PC-3 (cell line): ENCODE measurements around the gene GGCX. TPM values are rescaled to one million over a fixed set of nuclear protein-coding genes. Genes with fewer than 3 reads are reported as not detected.
A peak's percentile ranks its signal among the peaks of the same experiment; 100 is the strongest.

Experiments used
- ATAC-seq: fragments of 200-7000 bp; cut with Tn5 transposase; 2 replicates; pipeline ENCODE4 v1.9.1; 2020; ENCODE audit warnings: mild to moderate bottlenecking, moderate library complexity
- BruUV-seq: library from RNA; stranded (reverse); fragments of 400-500 nt; replicated peaks from 2 replicates; lab custom pipeline; 2021; lab: Mats Ljungman, UMichigan
- CTCF ChIA-PET: fragments of 300-600 bp; sonication (Branson Sonifier 250); formaldehyde crosslinking; loops from one replicate; lab custom pipeline; 2022; ENCODE audit warnings: antibody characterized with exemption; lab: Charles Lee
- POLR2A ChIA-PET: fragments of 300-600 bp; sonication (Branson Sonifier 250); formaldehyde crosslinking; loops from one replicate; lab custom pipeline; 2022; ENCODE audit warnings: antibody characterized with exemption; ENCODE audit not compliant: unreplicated experiment; lab: Charles Lee
- DNase-seq: peaks from one replicate; pipeline ENCODE4 v3.0.0-alpha.2; 2015
- H2AFZ ChIP-seq: fragments of 300-600 bp; sonication (generic); 2 replicates; pipeline ENCODE4 v1.6.0; 2016; ENCODE audit warnings: antibody characterized with exemption, low read length
- H3F3A ChIP-seq: fragments of 300-600 bp; sonication (generic); one replicate; pipeline ENCODE4 v1.6.0; 2017; ENCODE audit warnings: antibody characterized with exemption, low read length, control low read depth, mild to moderate bottlenecking; ENCODE audit not compliant: unreplicated experiment
- H3K27ac ChIP-seq: fragments of 300-600 bp; sonication (generic); 2 replicates; pipeline ENCODE4 v1.5.1; 2016; ENCODE audit warnings: mild to moderate bottlenecking, low read length
- H3K27me3 ChIP-seq: fragments of 300-600 bp; sonication (generic); 2 replicates; pipeline ENCODE4 v1.6.1; 2016; ENCODE audit warnings: low read length, mixed read lengths
- H3K36me3 ChIP-seq: fragments of 300-600 bp; sonication (generic); 2 replicates; pipeline ENCODE4 v1.6.1; 2016; ENCODE audit warnings: low read depth, mixed run types, low read length, mixed read lengths
- H3K4me1 ChIP-seq: fragments of 300-600 bp; sonication (generic); 2 replicates; pipeline ENCODE4 v1.5.1; 2016; ENCODE audit warnings: low read length; ENCODE audit not compliant: insufficient read depth
- H3K4me2 ChIP-seq: fragments of 300-600 bp; sonication (generic); 2 replicates; pipeline ENCODE4 v1.6.0; 2016; ENCODE audit warnings: low read length
- H3K4me3 ChIP-seq: fragments of 300-600 bp; sonication (generic); 2 replicates; pipeline ENCODE4 v1.5.1; 2016; ENCODE audit warnings: mild to moderate bottlenecking, low read length, mixed read lengths
- H3K79me2 ChIP-seq: fragments of 300-600 bp; sonication (generic); 2 replicates; pipeline ENCODE4 v1.6.1; 2017; ENCODE audit warnings: low read length, mixed read lengths
- H3K9ac ChIP-seq: fragments of 300-600 bp; sonication (generic); 2 replicates; pipeline ENCODE4 v1.6.0; 2016; ENCODE audit warnings: mild to moderate bottlenecking, low read length
- H3K9me2 ChIP-seq: fragments of 300-600 bp; sonication (generic); replicated peaks from 2 replicates; pipeline ENCODE4 v1.6.1; 2016; ENCODE audit warnings: mixed run types, low read length, mixed read lengths
- H3K9me3 ChIP-seq: fragments of 300-600 bp; sonication (generic); 2 replicates; pipeline ENCODE4 v1.6.1; 2016; ENCODE audit warnings: low read length, mixed read lengths
- H4K20me1 ChIP-seq: fragments of 300-600 bp; sonication (generic); 2 replicates; pipeline ENCODE4 v1.6.1; 2016; ENCODE audit warnings: low read length, mixed read lengths
- CTCF ChIP-seq: fragments of 300-600 bp; sonication (generic); conservative IDR thresholded peaks from 2 replicates; pipeline ENCODE4 v1.5.1; 2017; ENCODE audit warnings: antibody characterized with exemption, low read depth, mild to moderate bottlenecking, low read length
- EZH2 ChIP-seq: fragments of 300-600 bp; sonication (generic); IDR thresholded peaks from one replicate; pipeline ENCODE4 v1.6.1; 2017; ENCODE audit warnings: antibody characterized with exemption, mild to moderate bottlenecking, low read length; ENCODE audit not compliant: unreplicated experiment
- EZH2phosphoT487 ChIP-seq: fragments of 300-600 bp; sonication (generic); IDR thresholded peaks from 2 replicates; pipeline ENCODE4 v1.6.1; 2018; ENCODE audit warnings: mild to moderate bottlenecking, antibody characterized with exemption, low read length, borderline replicate concordance
- intact Hi-C: fragments of 100-400 bp; cut with micrococcal nuclease; formaldehyde crosslinking; loops from 2 replicates; pipeline ENCODE4 v1.9.0; 2023
- total RNA-seq: library from RNA; depleted of rRNA; stranded (reverse); fragments of >200 nt; gene quantifications from 2 replicates; pipeline ENCODE4 v1.2.3, GENCODE V29; 2014

GGCX gene
- total RNA-seq, 1 experiment from 2014 or later, result 46.7 TPM

DNA sequence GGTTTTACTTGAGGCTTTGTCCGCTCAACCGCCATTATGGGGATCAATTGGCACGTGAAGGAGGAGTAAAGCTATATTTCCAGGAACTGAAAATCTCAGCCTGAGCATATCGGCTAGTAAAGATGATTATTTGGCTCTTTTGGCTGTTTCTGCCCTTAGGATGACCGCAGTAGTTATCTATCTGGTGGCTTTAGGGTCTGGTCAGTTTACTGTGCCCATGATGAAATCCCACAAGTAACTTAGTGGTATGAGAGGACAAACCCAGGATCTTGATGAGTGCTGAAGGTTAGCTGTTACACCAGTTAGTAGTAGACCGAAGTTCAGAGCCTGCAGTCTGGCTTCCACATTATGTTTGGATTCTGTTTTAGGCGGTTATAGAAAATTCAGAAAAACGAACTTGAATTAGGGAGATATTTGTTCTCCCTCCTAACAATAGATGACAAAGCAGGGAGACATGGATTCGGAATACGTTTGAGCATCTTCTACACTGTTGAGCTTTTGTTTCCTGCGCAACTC, 21.1 kb downstream of the GGCX start:
- DNase-seq (no peak), ATAC-seq (no peak)
- Histone ChIP-seq H3K79me2 (peaks cover 74% of the 10 kb centered on the region), H3K27me3 (no peaks in the 10 kb centered on the region), H3K9me3 (no peaks in the 10 kb centered on the region), H3K9me2 (no peaks in the 10 kb centered on the region), H3K4me3 (peak overlapping the region; percentile 95), H3K9ac (peak overlapping the region; percentile 100), H3K27ac (peak overlapping the region; percentile 97), H2AFZ (no peak overlapping the region), H3K4me1 (peaks cover 47% of the 10 kb centered on the region), H4K20me1 (peaks cover 55% of the 10 kb centered on the region), H3K36me3 (peaks cover 50% of the 10 kb centered on the region), H3F3A (peaks cover 46% of the 10 kb centered on the region), H3K4me2 (peak overlapping the region; percentile 99)
- BruUV-seq, result TSS peak; percentile 30
- no peak for TF ChIP-seq EZH2phosphoT487
- TF ChIP-seq EZH2, result no peak
- no peak for TF ChIP-seq CTCF
- intact Hi-C loops, result no loop called here
- ChIA-PET POLR2A (interaction anchor here (0.6 to 3.5 kb wide), 2 partner anchors 36 to 72 kb away, joined by 3 to 27 read pairs; no protein-coding TSS in a partner anchor), CTCF (interaction anchor here (0.6 to 1.9 kb wide), 3 partner anchors 12 to 119 kb away, joined by 3 to 8 read pairs (median 4); no protein-coding TSS in a partner anchor)

GRCh38 chr2:85539361-85540132, 21.7 kb downstream of the GGCX start:
- TF ChIP-seq EZH2phosphoT487 (no peak), CTCF (no peak), EZH2 (no peak)
- peaks cover 51% of the 10 kb centered on the region for H4K20me1 ChIP-seq
- H3K9me3 ChIP-seq, result no peaks in the 10 kb centered on the region
- peaks cover 74% of the 10 kb centered on the region for H3K79me2 ChIP-seq
- ChIA-PET POLR2A (interaction anchor here (0.6 to 3.5 kb wide), 9 partner anchors 9 to 120 kb away, joined by 3 to 27 read pairs (median 4); partner anchors contain the start of gene RNF181), CTCF (interaction anchor here (0.6 to 1.9 kb wide), 3 partner anchors 12 to 118 kb away, joined by 3 to 8 read pairs (median 4); no protein-coding TSS in a partner anchor)
- ATAC-seq (peak; percentile 6), DNase-seq (peak; percentile 53)
- H3K9ac ChIP-seq, result peak overlapping the region; percentile 100
- intact Hi-C loops, result no loop called here
- no peaks in the 10 kb centered on the region for H3K27me3 ChIP-seq
- H2AFZ ChIP-seq, result no peak overlapping the region
- no peaks in the 10 kb centered on the region for H3K9me2 ChIP-seq
- peak overlapping the region; percentile 95 for H3K4me3 ChIP-seq
- H3K27ac ChIP-seq, result peak overlapping the region; percentile 97
- H3F3A ChIP-seq, result peaks cover 43% of the 10 kb centered on the region
- no TSS peak for BruUV-seq
- H3K4me2 ChIP-seq, result peak overlapping the region; percentile 99
- peaks cover 48% of the 10 kb centered on the region for H3K4me1 ChIP-seq
- peaks cover 45% of the 10 kb centered on the region for H3K36me3 ChIP-seq
